BJ (cell line): ENCODE measurements around the gene ZNF236. TPM values are rescaled to one million over a fixed set of nuclear protein-coding genes. Genes with fewer than 3 reads are reported as not detected.
"Not testable (repeated sequence)": the region's sequence is repeated elsewhere in the genome, so short reads cannot be mapped to it uniquely, and the experiment has no call there.

ENCODE experiments used
- CTCF ChIA-PET: fragments of 350-600 bp; formaldehyde crosslinking; extraction: SDS; loops from one replicate; lab custom pipeline; 2021; ENCODE audit warnings: antibody characterized with exemption, inconsistent platforms; lab: Yijun Ruan, JAX
- POLR2A ChIA-PET: fragments of 300-600 bp; sonication (Branson Sonifier 250); formaldehyde crosslinking; extraction: SDS; loops from one replicate; lab custom pipeline; 2021; ENCODE audit warnings: antibody characterized with exemption; lab: Charles Lee
- DNase-seq: peaks from one replicate; pipeline ENCODE4 v3.0.0-alpha.2; 2011; ENCODE audit warnings: low read depth
- H3K27me3 ChIP-seq: 2 replicates; pipeline ENCODE4 v1.6.0; 2011; ENCODE audit warnings: low read length; ENCODE audit not compliant: control insufficient read depth, insufficient read depth
- H3K36me3 ChIP-seq: 2 replicates; pipeline ENCODE4 v1.5.1; 2011; ENCODE audit warnings: low read length; ENCODE audit not compliant: control insufficient read depth, insufficient read depth
- H3K4me3 ChIP-seq: 2 replicates; pipeline ENCODE4 v1.5.1; 2011; ENCODE audit warnings: low read depth, mild to moderate bottlenecking, control low read depth, low read length
- CTCF ChIP-seq: IDR thresholded peaks from 2 replicates; pipeline ENCODE4 v1.5.1; 2011; ENCODE audit warnings: low read depth, mild to moderate bottlenecking, control low read depth, inconsistent platforms, low read length, moderate library complexity; ENCODE audit not compliant: insufficient read depth
- polyA plus RNA-seq: library from polyadenylated mRNA; depleted of rRNA; stranded (reverse); fragments of >200 nt; gene quantifications from 2 replicates; pipeline ENCODE4 v1.2.3, GENCODE V29; 2011

The ZNF236 gene
- polyA plus RNA-seq, 1 experiment = 5.1 TPM

GRCh38 chr18:76938619-76939018 lies 116.3 kb downstream of the ZNF236 start:
- TF ChIP-seq CTCF = no peak
- no peak for DNase-seq
- ChIA-PET POLR2A (no interaction called here), CTCF (interaction anchor here (0.6 to 1.1 kb wide), 2 partner anchors 44 to 229 kb away, joined by 3 read pairs; no protein-coding TSS in a partner anchor)
- Histone ChIP-seq H3K4me3 (no peak overlapping the region), H3K36me3 (peaks cover 11% of the 10 kb centered on the region; the same call in 1 of the 2 replicates), H3K27me3 (no peaks in the 10 kb centered on the region)

GRCh38 chr18:76941284-76941683 lies 118.9 kb downstream of the ZNF236 start:
- POLR2A ChIA-PET = no interaction called here
- Histone ChIP-seq H3K36me3 (peaks cover 11% of the 10 kb centered on the region), H3K4me3 (no peak overlapping the region), H3K27me3 (no peaks in the 10 kb centered on the region)
- TF ChIP-seq CTCF = no peak
- no peak for DNase-seq
- CTCF ChIA-PET = interaction anchor here (0.8 to 1.4 kb wide), 4 partner anchors 10 to 42 kb away, joined by 3 read pairs; no protein-coding TSS in a partner anchor

- DNase-seq = no peak
- Histone ChIP-seq H3K27me3 (no peaks in the 10 kb centered on the region), H3K36me3 (peaks cover 5% of the 10 kb centered on the region), H3K4me3 (no peak overlapping the region)
- POLR2A ChIA-PET = no interaction called here
- no peak for TF ChIP-seq CTCF
- CTCF ChIA-PET = interaction anchor here (1.0 to 4.8 kb wide), 3 partner anchors 10 to 140 kb away, joined by 3 to 20 read pairs (median 8); no protein-coding TSS in a partner anchor
These were observed 121.4 kb downstream of the ZNF236 start for GRCh38 chr18:76943542-76944339.

- POLR2A ChIA-PET, H3K36me3 ChIP-seq, H3K4me3 ChIP-seq, H3K27me3 ChIP-seq, DNase-seq: not testable (repeated sequence)
- CTCF ChIA-PET = interaction anchor here (1.0 to 4.8 kb wide), 4 partner anchors 9 to 141 kb away, joined by 3 to 20 read pairs (median 6); no protein-coding TSS in a partner anchor
These were observed 122.0 kb downstream of the ZNF236 start for GRCh38 chr18:76944346-76944745.

GRCh38 chr18:76948345-76948744 lies 126.0 kb downstream of the ZNF236 start:
- ChIA-PET CTCF (interaction anchor here (0.8 to 1.5 kb wide), 4 partner anchors 10 to 15 kb away, joined by 3 to 5 read pairs (median 3); no protein-coding TSS in a partner anchor), POLR2A (no interaction called here)
- Histone ChIP-seq H3K4me3 (no peak overlapping the region), H3K36me3 (peaks cover 7% of the 10 kb centered on the region), H3K27me3 (no peaks in the 10 kb centered on the region)
- no peak for DNase-seq
- no peak for TF ChIP-seq CTCF
